Peyer's patch (tissue), 4 donors: ENCODE measurements around the gene GRIK3.

Experiments
- POLR2A ChIP-seq, 2 donors: fragments of 450-650 bp; IDR thresholded peaks; one replicate each; pipeline ENCODE4 v1.5.1; 2017; ENCODE audit warnings: antibody characterized with exemption in 2 of 2, mild to moderate bottlenecking in 2 of 2, moderate library complexity in 2 of 2
- TF ChIP-seq, protein P1 (sequence below), 6 experiments: fragments of 450-650 bp in 4 of 6; fragments of 200-600 bp in 2 of 6; sonication (generic) in 1 of 6; IDR thresholded peaks; one replicate each; pipeline ENCODE4 v1.5.1; 2017 to 2019; ENCODE audit warnings: antibody characterized with exemption in 6 of 6, mild to moderate bottlenecking in 3 of 6, moderate library complexity in 1 of 6

DNA sequence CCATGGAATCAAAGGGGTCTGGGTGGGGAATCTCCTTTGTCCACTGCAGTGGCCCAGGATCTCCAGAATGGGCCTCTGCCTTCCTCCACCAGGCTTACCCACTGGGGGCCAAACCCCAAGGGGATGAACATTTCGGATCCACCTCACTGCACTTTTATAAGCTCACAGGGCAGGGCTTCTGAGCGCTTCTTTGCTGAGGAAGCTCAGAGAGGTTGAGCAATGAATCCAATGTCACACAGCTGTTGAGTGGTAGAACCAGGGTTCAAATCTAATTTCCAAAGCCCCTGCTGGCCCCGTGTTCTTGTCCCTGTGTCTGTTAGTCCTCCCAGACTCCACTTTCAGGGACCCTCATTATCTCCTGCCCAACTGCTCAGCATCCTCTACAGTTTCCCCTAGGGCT lies 250.8 kb downstream of the GRIK3 start:
- TF ChIP-seq, protein P1, sequence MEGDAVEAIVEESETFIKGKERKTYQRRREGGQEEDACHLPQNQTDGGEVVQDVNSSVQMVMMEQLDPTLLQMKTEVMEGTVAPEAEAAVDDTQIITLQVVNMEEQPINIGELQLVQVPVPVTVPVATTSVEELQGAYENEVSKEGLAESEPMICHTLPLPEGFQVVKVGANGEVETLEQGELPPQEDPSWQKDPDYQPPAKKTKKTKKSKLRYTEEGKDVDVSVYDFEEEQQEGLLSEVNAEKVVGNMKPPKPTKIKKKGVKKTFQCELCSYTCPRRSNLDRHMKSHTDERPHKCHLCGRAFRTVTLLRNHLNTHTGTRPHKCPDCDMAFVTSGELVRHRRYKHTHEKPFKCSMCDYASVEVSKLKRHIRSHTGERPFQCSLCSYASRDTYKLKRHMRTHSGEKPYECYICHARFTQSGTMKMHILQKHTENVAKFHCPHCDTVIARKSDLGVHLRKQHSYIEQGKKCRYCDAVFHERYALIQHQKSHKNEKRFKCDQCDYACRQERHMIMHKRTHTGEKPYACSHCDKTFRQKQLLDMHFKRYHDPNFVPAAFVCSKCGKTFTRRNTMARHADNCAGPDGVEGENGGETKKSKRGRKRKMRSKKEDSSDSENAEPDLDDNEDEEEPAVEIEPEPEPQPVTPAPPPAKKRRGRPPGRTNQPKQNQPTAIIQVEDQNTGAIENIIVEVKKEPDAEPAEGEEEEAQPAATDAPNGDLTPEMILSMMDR (IDR thresholded peaks at IDR 0.05), result no peak
- TF ChIP-seq POLR2A (IDR thresholded peaks at IDR 0.05), result no peak
